ENCODE measurements around the gene ASB16. TPM values are rescaled to one million over a fixed set of nuclear protein-coding genes. Genes with fewer than 3 reads are reported as not detected.

The ASB16 gene
- total and polyA plus RNA-seq, 10 of the 15 experiments (the other 5 are each of a cell fraction or from before 2014, with no cell fraction given), result 0.07 to 1.1 (median 0.44) TPM; not detected in 5

- no TSS peak for BruUV-seq (replicated peaks)
- no peak for ATAC-seq
Measured at GRCh38 chr17:44217738-44218343, 47.3 kb downstream of the ASB16 start.

More at GRCh38 chr17:44217738-44218343, 47.3 kb downstream of the ASB16 start:
- in situ Hi-C loops (cut with MboI), result loop anchor here (25.0 kb wide), 1 partner anchor 294 kb away; the partner anchor contains the start of gene GPATCH8
- CTCF ChIA-PET, result interaction anchor here (0.9 to 3.9 kb wide), 11 partner anchors 8 to 306 kb away, joined by 3 to 43 read pairs (median 8); partner anchors contain the start of genes ATXN7L3, GRN, SLC25A39 and TMUB2
- SMC1A ChIA-PET (ENCODE audit: uncharacterized antibody, unreplicated experiment), result interaction anchor here (0.7 to 2.6 kb wide), 10 partner anchors 8 to 130 kb away, joined by 3 to 14 read pairs (median 7); partner anchors contain the start of genes GRN and SLC25A39
- no peak for TF ChIP-seq SKIL (IDR thresholded peaks at IDR 0.05; ENCODE audit: low read depth, poor library complexity, severe bottlenecking)
- TF ChIP-seq ZBTB4 (CRISPR knock-in tag; IDR thresholded peaks at IDR 0.05), result no peak
- TF ChIP-seq PML (IDR thresholded peaks at IDR 0.05; ENCODE audit: low read length), result 0 out of 2 replicates have a peak, but pooled peaks have one; percentile 42
- 0 out of 2 replicates have a peak, but pooled peaks have one; percentile 11 for TF ChIP-seq YY1 (IDR thresholded peaks at IDR 0.05; ENCODE audit: low read depth, low read length)
- no peak for TF ChIP-seq IRF4 (IDR thresholded peaks at IDR 0.05; ENCODE audit: low read depth, low read length)
- no peak for TF ChIP-seq POU2F2 (IDR thresholded peaks at IDR 0.05; ENCODE audit: borderline replicate concordance, low read depth, low read length)
- no peak for TF ChIP-seq SREBF1 (IDR thresholded peaks at IDR 0.05; ENCODE audit: low read length)
- TF ChIP-seq MAX (IDR thresholded peaks at IDR 0.05; ENCODE audit: low read depth, low read length), result 0 out of 2 replicates have a peak, but pooled peaks have one; percentile 47
- peak; percentile 26; the same call in 1 of the 2 replicates for TF ChIP-seq MXI1 (IDR thresholded peaks at IDR 0.05; ENCODE audit: low read depth, low read length)
- Histone ChIP-seq H3K79me2 (ENCODE audit: control insufficient read depth, insufficient read depth, low read length) (peaks cover 71% of the 10 kb centered on the region), H2AFZ (ENCODE audit: control insufficient read depth, low read depth, low read length) (peak overlapping the region; percentile 21), H3K4me2 (ENCODE audit: control insufficient read depth, insufficient read depth) (peak overlapping the region; percentile 97), H3K27ac (ENCODE audit: control insufficient read depth, insufficient read depth) (peak overlapping the region; percentile 80), H3K27me3 (replicated peaks in 1 of 2; ENCODE audit: control insufficient read depth in 2 of 2, insufficient read depth in 2 of 2, low read length in 1 of 2) (no peaks in the 10 kb centered on the region), H3K4me3 (peak overlapping the region; percentile 82), H3K9ac (ENCODE audit: control insufficient read depth, insufficient read depth, low read length) (peak overlapping the region; percentile 77), H3K36me3 (ENCODE audit: control insufficient read depth in 2 of 2, insufficient read depth in 2 of 2, low read length in 1 of 2) (peaks cover 25 to 29% of the 10 kb centered on the region in 2 experiments), H3K4me1 (ENCODE audit: control insufficient read depth, insufficient read depth, low read length) (peaks cover 20% of the 10 kb centered on the region), H4K20me1 (ENCODE audit: control insufficient read depth, insufficient read depth) (no peaks in the 10 kb centered on the region), H3K9me3 (replicated peaks; ENCODE audit: control insufficient read depth, insufficient read depth, low read length) (no peaks in the 10 kb centered on the region)
- DNase-seq (ENCODE audit: low read depth, low spot score) (no peak), FAIRE-seq (no peak)
- RAD21 ChIA-PET (ENCODE audit: unreplicated experiment), result interaction anchor here (0.7 to 2.4 kb wide), 13 partner anchors 8 to 274 kb away, joined by 3 to 14 read pairs (median 5); partner anchors contain the start of genes ATXN7L3 and GRN
- POLR2A ChIA-PET, result interaction anchor here (0.6 to 3.0 kb wide), 12 partner anchors 8 to 377 kb away, joined by 3 to 30 read pairs (median 5); partner anchors contain the start of genes GPATCH8, GRN, SLC25A39 and TMUB2
- 0% methylated on average over 10 of the region's 10 CpGs for WGBS (ENCODE audit: insufficient coverage, insufficient replicate concordance, low lambda C conversion rate, missing lambda C conversion rate)
- intact Hi-C loops (cut with micrococcal nuclease; ENCODE audit: unreplicated experiment), result loop anchor here (2.0 to 10.0 kb wide), 2 partner anchors 131 to 287 kb away; partner anchors contain the start of gene GPATCH8
